GM12878 (cell line): Measurements from ENCODE around the gene TCF7L2. TPM values are rescaled to one million over a fixed set of nuclear protein-coding genes. Genes with fewer than 3 reads are reported as not detected.

Source experiments
- BMI1 ChIP-seq: fragments of 450-650 bp; IDR thresholded peaks from 2 replicates; pipeline ENCODE4 v1.6.1; 2016; ENCODE audit warnings: mild to moderate bottlenecking, moderate library complexity, borderline replicate concordance
- CHD4 ChIP-seq: fragments of 200-600 bp; sonication (generic); IDR thresholded peaks from 2 replicates; pipeline ENCODE4 v1.6.1; 2016; ENCODE audit warnings: mild to moderate bottlenecking
- CUX1 ChIP-seq: IDR thresholded peaks from 2 replicates; pipeline ENCODE4 v1.6.1; 2012; ENCODE audit warnings: improper control_type of control experiment, low read depth, low read length; ENCODE audit not compliant: insufficient replicate concordance
- JUNB ChIP-seq: IDR thresholded peaks from 2 replicates; pipeline ENCODE4 v1.6.1; 2016; ENCODE audit warnings: antibody characterized with exemption, mild to moderate bottlenecking
- PRDM15 ChIP-seq: fragments of 450-650 bp; formaldehyde crosslinking; IDR thresholded peaks from 2 replicates; pipeline ENCODE4 v1.4.0; 2020; ENCODE audit warnings: mild to moderate bottlenecking, moderate library complexity
- RAD51 ChIP-seq: fragments of 450-650 bp; IDR thresholded peaks from 2 replicates; pipeline ENCODE4 v1.6.1; 2016; ENCODE audit warnings: moderate library complexity, mild to moderate bottlenecking, inconsistent platforms
- RUNX3 ChIP-seq: IDR thresholded peaks from 2 replicates; pipeline ENCODE4 v1.6.1; 2012; ENCODE audit warnings: low read length, inconsistent platforms
- TCF3 ChIP-seq: IDR thresholded peaks from 2 replicates; pipeline ENCODE4 v1.6.1; 2012; ENCODE audit warnings: low read depth, mild to moderate bottlenecking, low read length, borderline replicate concordance; ENCODE audit not compliant: insufficient read depth
- USF1 ChIP-seq: IDR thresholded peaks from 2 replicates; pipeline ENCODE4 v1.6.1; 2011; ENCODE audit warnings: borderline replicate concordance, low read depth, mild to moderate bottlenecking, moderate library complexity, mixed read lengths, low read length; ENCODE audit not compliant: insufficient read depth; ENCODE audit errors: extremely low read length
- USF2 ChIP-seq: IDR thresholded peaks from 2 replicates; pipeline ENCODE4 v1.6.1; 2011; ENCODE audit warnings: low read depth, low read length, improper control_type of control experiment, borderline replicate concordance
- polyA plus RNA-seq, 11 experiments: library from polyadenylated mRNA; depleted of rRNA in 4 of 11; unstranded in 6 of 11; stranded (reverse) in 5 of 11; fragments of >200 nt; fragmentation: Nextera tagmentation in 4 of 11; fragmentation: Illumina TruSeq in 1 of 11; extraction: Ambion mirVana in 4 of 11; extraction: Trizol in 1 of 11; gene quantifications; 1 replicate in 1 of 11; 2 replicates in 10 of 11; pipeline versions ENCODE4 v1.2.1 to v1.2.3, GENCODE V29; 2011 to 2016; ENCODE audit warnings: inconsistent platforms in 2 of 11, missing spikeins in 2 of 11, low read depth in 1 of 11
- total RNA-seq, 4 experiments: library from RNA; depleted of rRNA in 3 of 4; stranded (reverse); fragments of >200 nt in 3 of 4; fragmentation: Illumina TruSeq in 1 of 4; extraction: Trizol in 1 of 4; gene quantifications; 2 replicates each; pipeline versions ENCODE4 v1.2.1 to v1.2.3, GENCODE V29; 2013 to 2021

TCF7L2 gene
- total and polyA plus RNA-seq, 10 of the 15 experiments (the other 5 are each of a cell fraction or from before 2014, with no cell fraction given): 0.02 to 1.1 (median 0.35) TPM; not detected in 4

- no peak for TF ChIP-seq CUX1
- TF ChIP-seq RAD51: no peak
- TF ChIP-seq PRDM15: no peak
- TF ChIP-seq USF2: no peak
- TF ChIP-seq TCF3: no peak
- no peak for TF ChIP-seq CHD4
- TF ChIP-seq USF1: no peak
- no peak for TF ChIP-seq BMI1
- no peak for TF ChIP-seq RUNX3
- no peak for TF ChIP-seq JUNB
Observed at GRCh38 chr10:113168584-113168983, 218.5 kb downstream of the TCF7L2 start (continued).
